B cell (primary cell): ENCODE data around the gene RAD51B.

Experiments
- EZH2 ChIP-seq: IDR thresholded peaks from 2 replicates; pipeline ENCODE4 v1.6.1; 2012; ENCODE audit warnings: borderline replicate concordance, low read depth, mild to moderate bottlenecking, moderate library complexity, low read length; ENCODE audit not compliant: insufficient read depth, poor library complexity, severe bottlenecking
- TF ChIP-seq, protein P1 (sequence below): fragments of 200-600 bp; IDR thresholded peaks from one replicate; pipeline ENCODE4 v1.8.0; 2022; ENCODE audit warnings: antibody characterized with exemption, mild to moderate bottlenecking

DNA sequence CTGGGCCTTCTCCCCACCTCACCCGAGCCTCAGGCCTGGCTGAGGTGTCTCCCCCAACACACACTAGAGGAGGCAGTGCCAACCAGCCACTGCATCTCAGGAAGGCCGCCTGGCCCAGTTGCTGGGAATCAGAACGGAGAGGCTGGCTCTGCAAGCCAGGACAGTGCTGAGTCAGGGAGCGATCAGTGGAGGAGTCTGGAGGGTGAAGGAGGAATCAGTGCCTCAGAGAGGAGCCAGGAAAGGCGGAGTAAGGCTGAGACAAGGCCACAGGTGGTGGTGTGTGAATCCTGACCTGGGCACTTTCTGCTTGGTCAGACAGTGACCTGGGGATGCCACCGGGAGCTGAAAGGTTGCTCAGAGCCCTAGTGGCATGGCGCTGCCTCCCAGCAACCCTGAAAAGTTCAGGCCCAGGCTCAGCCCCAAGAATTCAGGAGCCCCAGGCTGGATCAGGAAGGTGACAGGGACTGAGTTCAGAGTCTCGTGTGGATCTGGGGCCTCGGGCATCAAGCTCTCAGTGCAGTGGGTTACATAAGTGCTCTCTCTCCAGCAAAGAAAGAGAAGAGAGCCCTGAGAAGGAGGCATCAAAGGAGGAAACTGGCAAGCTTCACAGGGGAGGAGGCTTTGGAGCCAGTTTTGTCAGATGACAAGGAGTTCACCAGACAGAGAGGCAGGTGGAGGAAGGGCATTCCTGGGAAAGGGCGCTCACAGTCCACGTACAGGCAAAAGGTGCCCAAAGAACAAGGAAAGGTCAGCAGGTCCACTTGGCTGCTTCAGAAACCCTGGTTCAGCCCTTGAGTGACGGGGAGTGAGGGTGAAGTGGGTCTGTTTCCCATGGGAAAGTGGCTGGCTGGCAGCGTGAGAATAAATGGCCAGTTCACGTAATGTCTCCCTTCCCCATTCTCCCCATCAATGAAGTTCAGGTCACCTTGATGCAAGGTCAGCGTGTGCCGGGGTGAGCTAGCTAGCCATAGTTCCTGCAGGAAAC is 885.4 kb downstream of the RAD51B start:
- TF ChIP-seq, protein P1, sequence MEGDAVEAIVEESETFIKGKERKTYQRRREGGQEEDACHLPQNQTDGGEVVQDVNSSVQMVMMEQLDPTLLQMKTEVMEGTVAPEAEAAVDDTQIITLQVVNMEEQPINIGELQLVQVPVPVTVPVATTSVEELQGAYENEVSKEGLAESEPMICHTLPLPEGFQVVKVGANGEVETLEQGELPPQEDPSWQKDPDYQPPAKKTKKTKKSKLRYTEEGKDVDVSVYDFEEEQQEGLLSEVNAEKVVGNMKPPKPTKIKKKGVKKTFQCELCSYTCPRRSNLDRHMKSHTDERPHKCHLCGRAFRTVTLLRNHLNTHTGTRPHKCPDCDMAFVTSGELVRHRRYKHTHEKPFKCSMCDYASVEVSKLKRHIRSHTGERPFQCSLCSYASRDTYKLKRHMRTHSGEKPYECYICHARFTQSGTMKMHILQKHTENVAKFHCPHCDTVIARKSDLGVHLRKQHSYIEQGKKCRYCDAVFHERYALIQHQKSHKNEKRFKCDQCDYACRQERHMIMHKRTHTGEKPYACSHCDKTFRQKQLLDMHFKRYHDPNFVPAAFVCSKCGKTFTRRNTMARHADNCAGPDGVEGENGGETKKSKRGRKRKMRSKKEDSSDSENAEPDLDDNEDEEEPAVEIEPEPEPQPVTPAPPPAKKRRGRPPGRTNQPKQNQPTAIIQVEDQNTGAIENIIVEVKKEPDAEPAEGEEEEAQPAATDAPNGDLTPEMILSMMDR: no peak
- no peak for TF ChIP-seq EZH2
